B cell (primary cell): ENCODE measurements around the gene EVA1A.

ENCODE experiments used
- EZH2 ChIP-seq: IDR thresholded peaks from 2 replicates; pipeline ENCODE4 v1.6.1; 2012; ENCODE audit warnings: borderline replicate concordance, low read depth, mild to moderate bottlenecking, moderate library complexity, low read length; ENCODE audit not compliant: insufficient read depth, poor library complexity, severe bottlenecking
- TF ChIP-seq, protein P1 (sequence below): fragments of 200-600 bp; IDR thresholded peaks from one replicate; pipeline ENCODE4 v1.8.0; 2022; ENCODE audit warnings: antibody characterized with exemption, mild to moderate bottlenecking

- TF ChIP-seq, protein P1, sequence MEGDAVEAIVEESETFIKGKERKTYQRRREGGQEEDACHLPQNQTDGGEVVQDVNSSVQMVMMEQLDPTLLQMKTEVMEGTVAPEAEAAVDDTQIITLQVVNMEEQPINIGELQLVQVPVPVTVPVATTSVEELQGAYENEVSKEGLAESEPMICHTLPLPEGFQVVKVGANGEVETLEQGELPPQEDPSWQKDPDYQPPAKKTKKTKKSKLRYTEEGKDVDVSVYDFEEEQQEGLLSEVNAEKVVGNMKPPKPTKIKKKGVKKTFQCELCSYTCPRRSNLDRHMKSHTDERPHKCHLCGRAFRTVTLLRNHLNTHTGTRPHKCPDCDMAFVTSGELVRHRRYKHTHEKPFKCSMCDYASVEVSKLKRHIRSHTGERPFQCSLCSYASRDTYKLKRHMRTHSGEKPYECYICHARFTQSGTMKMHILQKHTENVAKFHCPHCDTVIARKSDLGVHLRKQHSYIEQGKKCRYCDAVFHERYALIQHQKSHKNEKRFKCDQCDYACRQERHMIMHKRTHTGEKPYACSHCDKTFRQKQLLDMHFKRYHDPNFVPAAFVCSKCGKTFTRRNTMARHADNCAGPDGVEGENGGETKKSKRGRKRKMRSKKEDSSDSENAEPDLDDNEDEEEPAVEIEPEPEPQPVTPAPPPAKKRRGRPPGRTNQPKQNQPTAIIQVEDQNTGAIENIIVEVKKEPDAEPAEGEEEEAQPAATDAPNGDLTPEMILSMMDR, result no peak
- TF ChIP-seq EZH2, result no peak
These were observed 39.4 kb downstream of the EVA1A start for GRCh38 chr2:75521225-75521872.
